Ishikawa (cell line): Measurements from ENCODE around the gene JOSD1.

Experiments used
- CEBPB ChIP-seq: IDR thresholded peaks from 2 replicates; pipeline ENCODE4 v1.6.1; 2012
- CREB1 ChIP-seq: IDR thresholded peaks from 2 replicates; pipeline ENCODE4 v1.6.1; 2012; ENCODE audit warnings: low read depth
- EGR1 ChIP-seq: IDR thresholded peaks from 2 replicates; pipeline ENCODE4 v1.6.1; 2012
- EP300 ChIP-seq: IDR thresholded peaks from 2 replicates; pipeline ENCODE4 v1.6.1; 2012; ENCODE audit warnings: borderline replicate concordance
- FOXM1 ChIP-seq: IDR thresholded peaks from 2 replicates; pipeline ENCODE4 v1.6.1; 2012; ENCODE audit warnings: low read depth, borderline replicate concordance
- MAX ChIP-seq: IDR thresholded peaks from 2 replicates; pipeline ENCODE4 v1.6.1; 2012
- NFIC ChIP-seq: IDR thresholded peaks from 2 replicates; pipeline ENCODE4 v1.6.1; 2012
- RAD21 ChIP-seq: IDR thresholded peaks from 2 replicates; pipeline ENCODE4 v1.6.1; 2012; ENCODE audit warnings: low read depth
- TAF1 ChIP-seq: IDR thresholded peaks from 2 replicates; pipeline ENCODE4 v1.6.1; 2012; ENCODE audit warnings: low read depth, mild to moderate bottlenecking
- TCF12 ChIP-seq: IDR thresholded peaks from 2 replicates; pipeline ENCODE4 v1.6.1; 2012; ENCODE audit warnings: low read depth
- TEAD4 ChIP-seq: IDR thresholded peaks from 2 replicates; pipeline ENCODE4 v1.6.1; 2012
- YY1 ChIP-seq: IDR thresholded peaks from 2 replicates; pipeline ENCODE4 v1.6.1; 2012; ENCODE audit warnings: low read depth
- ZBTB7A ChIP-seq: IDR thresholded peaks from 2 replicates; pipeline ENCODE4 v1.6.1; 2012; ENCODE audit warnings: low read depth
- TF ChIP-seq, protein P1 (sequence below): IDR thresholded peaks from 2 replicates; pipeline ENCODE4 v1.6.1; 2012; ENCODE audit warnings: low read depth, mild to moderate bottlenecking
- TF ChIP-seq, protein P2 (sequence below): IDR thresholded peaks from 2 replicates; pipeline ENCODE4 v1.6.1; 2012

JOSD1 gene

GRCh38 chr22:38731703-38732161 is 31.0 kb upstream of the JOSD1 start:
- TF ChIP-seq NFIC (no peak), MAX (no peak), EGR1 (no peak), ZBTB7A (no peak), YY1 (no peak), CREB1 (no peak), TEAD4 (no peak), TCF12 (no peak), FOXM1 (no peak), EP300 (no peak), TAF1 (no peak), CEBPB (no peak)
- TF ChIP-seq, protein P1, sequence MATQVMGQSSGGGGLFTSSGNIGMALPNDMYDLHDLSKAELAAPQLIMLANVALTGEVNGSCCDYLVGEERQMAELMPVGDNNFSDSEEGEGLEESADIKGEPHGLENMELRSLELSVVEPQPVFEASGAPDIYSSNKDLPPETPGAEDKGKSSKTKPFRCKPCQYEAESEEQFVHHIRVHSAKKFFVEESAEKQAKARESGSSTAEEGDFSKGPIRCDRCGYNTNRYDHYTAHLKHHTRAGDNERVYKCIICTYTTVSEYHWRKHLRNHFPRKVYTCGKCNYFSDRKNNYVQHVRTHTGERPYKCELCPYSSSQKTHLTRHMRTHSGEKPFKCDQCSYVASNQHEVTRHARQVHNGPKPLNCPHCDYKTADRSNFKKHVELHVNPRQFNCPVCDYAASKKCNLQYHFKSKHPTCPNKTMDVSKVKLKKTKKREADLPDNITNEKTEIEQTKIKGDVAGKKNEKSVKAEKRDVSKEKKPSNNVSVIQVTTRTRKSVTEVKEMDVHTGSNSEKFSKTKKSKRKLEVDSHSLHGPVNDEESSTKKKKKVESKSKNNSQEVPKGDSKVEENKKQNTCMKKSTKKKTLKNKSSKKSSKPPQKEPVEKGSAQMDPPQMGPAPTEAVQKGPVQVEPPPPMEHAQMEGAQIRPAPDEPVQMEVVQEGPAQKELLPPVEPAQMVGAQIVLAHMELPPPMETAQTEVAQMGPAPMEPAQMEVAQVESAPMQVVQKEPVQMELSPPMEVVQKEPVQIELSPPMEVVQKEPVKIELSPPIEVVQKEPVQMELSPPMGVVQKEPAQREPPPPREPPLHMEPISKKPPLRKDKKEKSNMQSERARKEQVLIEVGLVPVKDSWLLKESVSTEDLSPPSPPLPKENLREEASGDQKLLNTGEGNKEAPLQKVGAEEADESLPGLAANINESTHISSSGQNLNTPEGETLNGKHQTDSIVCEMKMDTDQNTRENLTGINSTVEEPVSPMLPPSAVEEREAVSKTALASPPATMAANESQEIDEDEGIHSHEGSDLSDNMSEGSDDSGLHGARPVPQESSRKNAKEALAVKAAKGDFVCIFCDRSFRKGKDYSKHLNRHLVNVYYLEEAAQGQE, result no peak
- TF ChIP-seq, protein P2, sequence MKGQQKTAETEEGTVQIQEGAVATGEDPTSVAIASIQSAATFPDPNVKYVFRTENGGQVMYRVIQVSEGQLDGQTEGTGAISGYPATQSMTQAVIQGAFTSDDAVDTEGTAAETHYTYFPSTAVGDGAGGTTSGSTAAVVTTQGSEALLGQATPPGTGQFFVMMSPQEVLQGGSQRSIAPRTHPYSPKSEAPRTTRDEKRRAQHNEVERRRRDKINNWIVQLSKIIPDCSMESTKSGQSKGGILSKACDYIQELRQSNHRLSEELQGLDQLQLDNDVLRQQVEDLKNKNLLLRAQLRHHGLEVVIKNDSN, result no peak

DNA sequence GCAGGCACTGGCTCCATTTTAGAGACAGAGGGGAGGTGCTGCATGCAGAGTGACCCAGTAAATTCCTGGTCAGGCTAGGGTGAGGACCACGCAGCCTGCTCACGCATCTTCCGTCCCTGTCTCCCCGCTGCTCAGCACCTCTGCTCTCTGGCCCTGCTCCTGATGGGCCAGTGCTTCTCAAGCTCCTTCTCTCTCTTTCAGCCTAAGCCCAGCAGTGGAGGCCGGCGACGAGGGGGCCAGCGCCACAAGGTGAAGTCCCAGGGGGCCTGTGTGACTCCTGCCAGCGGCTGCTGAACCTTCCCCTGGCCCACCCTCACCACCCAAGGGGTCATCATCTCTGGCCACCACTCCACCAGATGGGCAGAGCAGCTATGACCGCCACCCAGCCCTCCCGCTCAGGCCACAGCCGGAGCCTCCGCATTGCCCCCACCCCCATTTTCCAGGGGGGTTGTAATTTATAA is 29.7 kb upstream of the JOSD1 start:
- no peak for TF ChIP-seq YY1
- no peak for TF ChIP-seq EGR1
- no peak for TF ChIP-seq TAF1
- TF ChIP-seq EP300, result no peak
- no peak for TF ChIP-seq FOXM1
- TF ChIP-seq CEBPB, result no peak
- no peak for TF ChIP-seq RAD21
- no peak for TF ChIP-seq TEAD4
- no peak for TF ChIP-seq CREB1
- no peak for TF ChIP-seq MAX
- TF ChIP-seq NFIC, result no peak
- TF ChIP-seq, protein P1, result no peak
- no peak for TF ChIP-seq ZBTB7A
- TF ChIP-seq, protein P2, result no peak
- no peak for TF ChIP-seq TCF12

DNA sequence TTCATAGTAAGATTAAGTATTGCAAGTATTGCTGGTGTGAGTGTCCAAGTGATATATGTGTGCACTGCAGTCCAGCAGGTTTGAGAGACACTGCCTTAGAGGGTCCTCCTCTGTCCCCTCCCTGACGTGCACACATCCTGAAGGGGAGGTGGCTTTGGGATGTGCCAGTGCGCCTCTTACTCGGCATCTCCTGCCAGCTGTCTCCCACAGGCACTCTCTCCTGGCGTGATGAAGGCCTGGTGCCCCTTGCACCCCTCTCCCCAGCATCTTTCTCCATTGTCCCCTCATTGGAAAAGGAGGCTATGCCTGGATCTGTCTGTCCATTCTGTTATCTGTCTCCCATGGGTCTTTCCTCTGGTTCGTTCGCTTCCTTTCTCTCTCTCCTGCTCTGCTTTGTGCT is 29.2 kb upstream of the JOSD1 start:
- TF ChIP-seq, protein P2, result no peak
- TF ChIP-seq TEAD4 (no peak), MAX (no peak), CREB1 (no peak), ZBTB7A (no peak), NFIC (no peak), CEBPB (no peak), EP300 (no peak), EGR1 (no peak), TCF12 (no peak), YY1 (no peak), RAD21 (no peak)

GRCh38 chr22:38728871-38729796 is 28.4 kb upstream of the JOSD1 start:
- TF ChIP-seq RAD21 (no peak), MAX (no peak), EP300 (no peak), TEAD4 (no peak), NFIC (no peak), TAF1 (no peak), ZBTB7A (no peak), CEBPB (no peak), CREB1 (no peak), FOXM1 (no peak), YY1 (no peak), TCF12 (no peak), EGR1 (no peak)
- TF ChIP-seq, protein P2, result no peak
- TF ChIP-seq, protein P1, result no peak
